Keratinocyte (primary cell): ENCODE data around the gene TOPAZ1. TPM values are rescaled to one million over a fixed set of nuclear protein-coding genes. Genes with fewer than 3 reads are reported as not detected.

ENCODE experiments used
- DNase-seq: peaks from one replicate; pipeline ENCODE4 v3.0.0-alpha.2; 2011; ENCODE audit warnings: low read depth, missing footprints, low spot score
- FAIRE-seq: peaks from 2 replicates; lab custom pipeline; 2011; peaks lifted over from hg19 to GRCh38; lab: Jason Lieb, UNC
- H2AFZ ChIP-seq: 2 replicates; pipeline ENCODE4 v1.6.0; 2012; ENCODE audit warnings: low read length, control low read depth, inconsistent platforms; ENCODE audit not compliant: control insufficient read depth
- H3K27ac ChIP-seq: 2 replicates; pipeline ENCODE4 v1.5.1; 2011; ENCODE audit warnings: low read length; ENCODE audit not compliant: control insufficient read depth, insufficient read depth
- H3K27me3 ChIP-seq: 3 replicates; pipeline ENCODE4 v1.6.0; 2011; ENCODE audit warnings: low read length; ENCODE audit not compliant: control insufficient read depth, insufficient read depth; ENCODE audit errors: extremely low read depth
- H3K36me3 ChIP-seq, 2 experiments: 2 replicates in 1 of 2; 3 replicates in 1 of 2; pipeline ENCODE4 v1.5.1; 2011; ENCODE audit warnings: low read length in 2 of 2, mild to moderate bottlenecking in 1 of 2; ENCODE audit not compliant: control insufficient read depth in 2 of 2, insufficient read depth in 2 of 2; ENCODE audit errors: extremely low read depth in 1 of 2
- H3K4me1 ChIP-seq: 3 replicates; pipeline ENCODE4 v1.5.1; 2011; ENCODE audit warnings: low read length; ENCODE audit not compliant: control insufficient read depth, insufficient read depth; ENCODE audit errors: extremely low read depth
- H3K4me2 ChIP-seq: 3 replicates; pipeline ENCODE4 v1.6.0; 2011; ENCODE audit warnings: low read depth, low read length; ENCODE audit not compliant: control insufficient read depth, insufficient read depth; ENCODE audit errors: extremely low read depth
- H3K4me3 ChIP-seq, 3 experiments: fragments of 200-600 bp in 1 of 3; sonication (generic) in 1 of 3; 2 replicates in 2 of 3; 3 replicates in 1 of 3; pipeline ENCODE4 v1.5.1; 2011 to 2016; ENCODE audit warnings: low read length in 3 of 3, mild to moderate bottlenecking in 3 of 3, control low read depth in 2 of 3, inconsistent platforms in 1 of 3, low read depth in 1 of 3, mixed read lengths in 1 of 3, mixed run types in 1 of 3, moderate library complexity in 1 of 3; ENCODE audit not compliant: control insufficient read depth in 2 of 3, insufficient read depth in 2 of 3; ENCODE audit errors: extremely low read depth in 1 of 3
- H3K79me2 ChIP-seq: 2 replicates; pipeline ENCODE4 v1.6.0; 2012; ENCODE audit warnings: low read length; ENCODE audit not compliant: control insufficient read depth, insufficient read depth
- H3K9ac ChIP-seq: 3 replicates; pipeline ENCODE4 v1.6.0; 2011; ENCODE audit warnings: low read length; ENCODE audit not compliant: control insufficient read depth, insufficient read depth; ENCODE audit errors: extremely low read depth
- H3K9me1 ChIP-seq: 3 replicates; pipeline ENCODE4 v1.6.0; 2011; ENCODE audit warnings: low read length; ENCODE audit not compliant: control insufficient read depth, insufficient read depth; ENCODE audit errors: extremely low read depth
- H3K9me3 ChIP-seq: 2 replicates; pipeline ENCODE4 v1.5.1; 2012; ENCODE audit warnings: low read depth, low read length; ENCODE audit not compliant: control insufficient read depth
- H4K20me1 ChIP-seq: 3 replicates; pipeline ENCODE4 v1.6.0; 2011; ENCODE audit warnings: low read length; ENCODE audit not compliant: control insufficient read depth, insufficient read depth; ENCODE audit errors: extremely low read depth
- CTCF ChIP-seq, 3 experiments: IDR thresholded peaks in 1 of 3; conservative IDR thresholded peaks in 1 of 3; optimal IDR thresholded peaks in 1 of 3; 2 replicates in 2 of 3; 3 replicates in 1 of 3; pipeline versions ENCODE3 to v1.5.1; 2011; ENCODE audit warnings: low read length in 3 of 3, mild to moderate bottlenecking in 3 of 3, moderate library complexity in 2 of 3, control low read depth in 1 of 3, inconsistent platforms in 1 of 3; ENCODE audit not compliant: insufficient read depth in 2 of 3; ENCODE audit errors: extremely low read depth in 1 of 3
- EZH2 ChIP-seq: IDR thresholded peaks from one replicate; pipeline ENCODE4 v1.6.1; 2012; ENCODE audit warnings: inconsistent platforms, mild to moderate bottlenecking, low read length, moderate library complexity
- dilution Hi-C: fragments of 300-500 bp; cut with MboI; formaldehyde crosslinking; loops from one replicate; pipeline ENCODE4 v1.7.0; 2020; ENCODE audit warnings: low sequenced_read_pairs; ENCODE audit not compliant: extremely low pct_ligation_motif_present
- polyA plus RNA-seq, 5 experiments: library from polyadenylated mRNA; depleted of rRNA in 3 of 5; stranded (reverse) in 3 of 5; stranded (forward) in 1 of 5; unstranded in 1 of 5; fragments of >200 nt; gene quantifications; 1 replicate in 1 of 5; 2 replicates in 3 of 5; 3 replicates in 1 of 5; pipeline versions ENCODE4 v1.2.1 to v1.2.3, GENCODE V29; 2011 to 2012; ENCODE audit warnings: missing spikeins in 2 of 5, low read depth in 1 of 5, low replicate concordance in 1 of 5

Gene TOPAZ1
- polyA plus RNA-seq, 1 donor (not counting 4 experiments of a cell fraction or from before 2014, with no cell fraction given), result not detected

- H2AFZ ChIP-seq, result no peak overlapping the region
- no peaks in the 10 kb centered on the region for H4K20me1 ChIP-seq
- H3K9ac ChIP-seq, result no peak overlapping the region
- no peak overlapping the region for H3K4me3 ChIP-seq
- H3K27ac ChIP-seq, result no peak overlapping the region
- FAIRE-seq (no peak), DNase-seq (no peak)
- no peaks in the 10 kb centered on the region for H3K4me1 ChIP-seq
- no peak for TF ChIP-seq CTCF (optimal IDR thresholded peaks at IDR 0.05 in 1 of 3, IDR thresholded peaks at IDR 0.05 in 1 of 3, conservative IDR thresholded peaks at IDR 0.05 in 1 of 3; ENCODE audit: extremely low read depth in 1 of 3, insufficient read depth in 2 of 3, low read length in 3 of 3)
- TF ChIP-seq EZH2, result no peak
- H3K4me2 ChIP-seq, result no peak overlapping the region
- H3K79me2 ChIP-seq, result no peaks in the 10 kb centered on the region
- peaks cover 0 to 2% of the 10 kb centered on the region in 2 experiments for H3K36me3 ChIP-seq
- no peaks in the 10 kb centered on the region for H3K9me3 ChIP-seq
- no peaks in the 10 kb centered on the region for H3K27me3 ChIP-seq
- dilution Hi-C loops, result no loop called here
- H3K9me1 ChIP-seq, result no peaks in the 10 kb centered on the region
These were observed 121.9 kb downstream of the TOPAZ1 start for GRCh38 chr3:44363591-44363990.

GRCh38 chr3:44365952-44366351 lies 124.3 kb downstream of the TOPAZ1 start:
- dilution Hi-C loops, result no loop called here
- FAIRE-seq (no peak), DNase-seq (no peak)
- H2AFZ ChIP-seq, result no peak overlapping the region
- H3K9me1 ChIP-seq, result no peaks in the 10 kb centered on the region
- no peak overlapping the region for H3K9ac ChIP-seq
- no peak for TF ChIP-seq EZH2
- no peak for TF ChIP-seq CTCF (optimal IDR thresholded peaks at IDR 0.05 in 1 of 3, IDR thresholded peaks at IDR 0.05 in 1 of 3, conservative IDR thresholded peaks at IDR 0.05 in 1 of 3; ENCODE audit: extremely low read depth in 1 of 3, insufficient read depth in 2 of 3, low read length in 3 of 3)
- H3K4me1 ChIP-seq, result no peaks in the 10 kb centered on the region
- H3K4me3 ChIP-seq, result no peak overlapping the region
- no peaks in the 10 kb centered on the region for H3K27me3 ChIP-seq
- H3K4me2 ChIP-seq, result no peak overlapping the region
- H3K79me2 ChIP-seq, result no peaks in the 10 kb centered on the region
- H3K27ac ChIP-seq, result no peak overlapping the region
- no peaks in the 10 kb centered on the region for H3K9me3 ChIP-seq
- no peaks in the 10 kb centered on the region for H4K20me1 ChIP-seq
- H3K36me3 ChIP-seq, result peaks cover 0 to 1% of the 10 kb centered on the region in 2 experiments
